ENCODE data around the gene CNIH2. TPM values are rescaled to one million over a fixed set of nuclear protein-coding genes. Genes with fewer than 3 reads are reported as not detected.

The CNIH2 gene
- total RNA-seq, 3 donors from 2014 or later: 1.0 to 1.9 (median 1.3) TPM

GRCh38 chr11:66264383-66264782 is 13.6 kb upstream of the CNIH2 start:
- H3K4me1 ChIP-seq (ENCODE audit: low read depth): peaks cover 7% of the 10 kb centered on the region
- peaks cover 3% of the 10 kb centered on the region for H3K36me3 ChIP-seq (ENCODE audit: low read depth)
- intact Hi-C loops (cut with DNase I, micrococcal nuclease): no loop called here
- H3K9me3 ChIP-seq: no peaks in the 10 kb centered on the region
- TF ChIP-seq CTCF (IDR thresholded peaks at IDR 0.05): no peak
- no peak for ATAC-seq
- DNase-seq: no peak
- no peak overlapping the region for H3K4me3 ChIP-seq

- Histone ChIP-seq H3K9me3 (no peaks in the 10 kb centered on the region), H3K4me3 (no peak overlapping the region), H3K4me1 (ENCODE audit: low read depth) (peaks cover 12% of the 10 kb centered on the region), H3K36me3 (ENCODE audit: low read depth) (peaks cover 3% of the 10 kb centered on the region)
- TF ChIP-seq CTCF (IDR thresholded peaks at IDR 0.05): no peak
- no peak for ATAC-seq
- peak in 1 of 3 donors; percentile 46 for DNase-seq
- intact Hi-C loops (cut with DNase I, micrococcal nuclease): no loop called here
Observed at GRCh38 chr11:66264914-66265313, 13.1 kb upstream of the CNIH2 start.

- H3K36me3 ChIP-seq (ENCODE audit: low read depth): peaks cover 3% of the 10 kb centered on the region
- H3K4me1 ChIP-seq (ENCODE audit: low read depth): peaks cover 16% of the 10 kb centered on the region
- intact Hi-C loops (cut with DNase I, micrococcal nuclease): no loop called here
- ATAC-seq (no peak), DNase-seq (no peak)
- H3K4me3 ChIP-seq: no peak overlapping the region
- no peaks in the 10 kb centered on the region for H3K9me3 ChIP-seq
- TF ChIP-seq CTCF (IDR thresholded peaks at IDR 0.05): no peak
Observed at GRCh38 chr11:66265531-66266377, 12.2 kb upstream of the CNIH2 start.

- Histone ChIP-seq H3K4me3 (no peak overlapping the region), H3K9me3 (no peaks in the 10 kb centered on the region), H3K4me1 (ENCODE audit: low read depth) (peaks cover 16% of the 10 kb centered on the region), H3K36me3 (ENCODE audit: low read depth) (peaks cover 3% of the 10 kb centered on the region)
- TF ChIP-seq CTCF (IDR thresholded peaks at IDR 0.05): no peak
- intact Hi-C loops (cut with DNase I, micrococcal nuclease): no loop called here
- DNase-seq: peak in 1 of 3 donors; percentile 69
- no peak for ATAC-seq
Observed at GRCh38 chr11:66266378-66267038, 11.5 kb upstream of the CNIH2 start.

- intact Hi-C loops (cut with DNase I, micrococcal nuclease): no loop called here
- no peak for TF ChIP-seq CTCF (IDR thresholded peaks at IDR 0.05)
- no peaks in the 10 kb centered on the region for H3K9me3 ChIP-seq
- H3K36me3 ChIP-seq (ENCODE audit: low read depth): peaks cover 3% of the 10 kb centered on the region
- peaks cover 16% of the 10 kb centered on the region for H3K4me1 ChIP-seq (ENCODE audit: low read depth)
- no peak overlapping the region for H3K4me3 ChIP-seq
- no peak for DNase-seq
- ATAC-seq: no peak
Observed at GRCh38 chr11:66267039-66267378, 11.0 kb upstream of the CNIH2 start.

Data from mucosa of descending colon (tissue), 3 donors.